Measurements from ENCODE around the gene WFDC5. TPM values are rescaled to one million over a fixed set of nuclear protein-coding genes. Genes with fewer than 3 reads are reported as not detected.
"Not testable (repeated sequence)": the region's sequence is repeated elsewhere in the genome, so short reads cannot be mapped to it uniquely, and the experiment has no call there.

WFDC5 gene
- total RNA-seq, result not detected in 2 replicates

- H3K27me3 ChIP-seq (ENCODE audit: insufficient read depth, low read length), result peaks cover 21% of the 10 kb centered on the region
- no peaks in the 10 kb centered on the region for H3K4me1 ChIP-seq (ENCODE audit: insufficient read depth, low read length)
- no peaks in the 10 kb centered on the region for H3K36me3 ChIP-seq (ENCODE audit: insufficient read depth, low read length)
- H3K4me2 ChIP-seq (ENCODE audit: insufficient read depth, low read length), result no peak within 1 kb of the TSS
- H3K27ac ChIP-seq (ENCODE audit: low read depth, low read length), result no peak within 1 kb of the TSS
- DNase-seq (ENCODE audit: insufficient read length, low spot score, missing footprints), result peak; percentile 61
- no peak within 1 kb of the TSS for H3K4me3 ChIP-seq (ENCODE audit: insufficient read depth, low read length)
- no peaks in the 10 kb centered on the region for H3K79me2 ChIP-seq (ENCODE audit: insufficient read depth, low read length)
- no peaks in the 10 kb centered on the region for H4K20me1 ChIP-seq (ENCODE audit: insufficient read depth, low read length)
- no peak within 1 kb of the TSS for H2AFZ ChIP-seq (ENCODE audit: low read length)
- H3K9me3 ChIP-seq (ENCODE audit: low read depth, low read length), result no peaks in the 10 kb centered on the region
- no peak for TF ChIP-seq CTCF (IDR thresholded peaks at IDR 0.05; ENCODE audit: extremely low read depth, low read depth, low read length)
These were observed at the start of gene WFDC5 for GRCh38 chr20:45114465-45115385. Gene WFDC5 (minus strand): TSS chr20:45115174. CDS start chr20:45115083, 91 bp downstream.

GRCh38 chr20:45163083-45163803 is 48.3 kb upstream of the WFDC5 start:
- Histone ChIP-seq H3K4me2 (ENCODE audit: insufficient read depth, low read length) (no peak overlapping the region), H3K9me3 (ENCODE audit: low read depth, low read length) (no peaks in the 10 kb centered on the region), H3K27ac (ENCODE audit: low read depth, low read length) (no peak overlapping the region), H3K79me2 (ENCODE audit: insufficient read depth, low read length) (no peaks in the 10 kb centered on the region), H2AFZ (ENCODE audit: low read length) (no peak overlapping the region), H3K4me3 (ENCODE audit: insufficient read depth, low read length) (no peak overlapping the region), H3K27me3 (ENCODE audit: insufficient read depth, low read length) (peaks cover 5% of the 10 kb centered on the region), H3K4me1 (ENCODE audit: insufficient read depth, low read length) (peaks cover 1% of the 10 kb centered on the region), H4K20me1 (ENCODE audit: insufficient read depth, low read length) (no peaks in the 10 kb centered on the region), H3K36me3 (ENCODE audit: insufficient read depth, low read length) (no peaks in the 10 kb centered on the region)
- DNase-seq (ENCODE audit: insufficient read length, low spot score, missing footprints), result no peak
- TF ChIP-seq CTCF (IDR thresholded peaks at IDR 0.05; ENCODE audit: extremely low read depth, low read depth, low read length), result no peak

GRCh38 chr20:45157962-45158361 is 43.0 kb upstream of the WFDC5 start:
- H3K27ac ChIP-seq (ENCODE audit: low read depth, low read length), result no peak overlapping the region
- peaks cover 9% of the 10 kb centered on the region for H3K4me1 ChIP-seq (ENCODE audit: insufficient read depth, low read length)
- H3K4me2 ChIP-seq (ENCODE audit: insufficient read depth, low read length), result peak overlapping the region; percentile 47
- H3K79me2 ChIP-seq (ENCODE audit: insufficient read depth, low read length), result no peaks in the 10 kb centered on the region
- H3K36me3 ChIP-seq (ENCODE audit: insufficient read depth, low read length), result no peaks in the 10 kb centered on the region
- H3K4me3 ChIP-seq (ENCODE audit: insufficient read depth, low read length), result no peak overlapping the region
- H3K9me3 ChIP-seq (ENCODE audit: low read depth, low read length), result no peaks in the 10 kb centered on the region
- H2AFZ ChIP-seq (ENCODE audit: low read length), result no peak overlapping the region
- H3K27me3 ChIP-seq (ENCODE audit: insufficient read depth, low read length), result peaks cover 4% of the 10 kb centered on the region
- DNase-seq (ENCODE audit: insufficient read length, low spot score, missing footprints), result peak; percentile 23
- TF ChIP-seq CTCF (IDR thresholded peaks at IDR 0.05; ENCODE audit: extremely low read depth, low read depth, low read length), result no peak
- no peaks in the 10 kb centered on the region for H4K20me1 ChIP-seq (ENCODE audit: insufficient read depth, low read length)

- H3K4me3 ChIP-seq (ENCODE audit: insufficient read depth, low read length), result no peak overlapping the region
- H2AFZ ChIP-seq (ENCODE audit: low read length), result no peak overlapping the region
- peaks cover 9% of the 10 kb centered on the region for H3K4me1 ChIP-seq (ENCODE audit: insufficient read depth, low read length)
- no peaks in the 10 kb centered on the region for H3K9me3 ChIP-seq (ENCODE audit: low read depth, low read length)
- H3K27me3 ChIP-seq (ENCODE audit: insufficient read depth, low read length), result peaks cover 4% of the 10 kb centered on the region
- no peak overlapping the region for H3K4me2 ChIP-seq (ENCODE audit: insufficient read depth, low read length)
- H3K79me2 ChIP-seq (ENCODE audit: insufficient read depth, low read length), result no peaks in the 10 kb centered on the region
- no peak for DNase-seq (ENCODE audit: insufficient read length, low spot score, missing footprints)
- no peak for TF ChIP-seq CTCF (IDR thresholded peaks at IDR 0.05; ENCODE audit: extremely low read depth, low read depth, low read length)
- no peak overlapping the region for H3K27ac ChIP-seq (ENCODE audit: low read depth, low read length)
- H3K36me3 ChIP-seq (ENCODE audit: insufficient read depth, low read length), result no peaks in the 10 kb centered on the region
- H4K20me1 ChIP-seq (ENCODE audit: insufficient read depth, low read length), result no peaks in the 10 kb centered on the region
These were observed 41.7 kb upstream of the WFDC5 start for GRCh38 chr20:45156713-45157112.

- H3K36me3 ChIP-seq (ENCODE audit: insufficient read depth, low read length); H3K27me3 ChIP-seq (ENCODE audit: insufficient read depth, low read length); DNase-seq (ENCODE audit: insufficient read length, low spot score, missing footprints); H4K20me1 ChIP-seq (ENCODE audit: insufficient read depth, low read length); H3K4me3 ChIP-seq (ENCODE audit: insufficient read depth, low read length); H3K9me3 ChIP-seq (ENCODE audit: low read depth, low read length); H3K79me2 ChIP-seq (ENCODE audit: insufficient read depth, low read length); H2AFZ ChIP-seq (ENCODE audit: low read length); H3K4me2 ChIP-seq (ENCODE audit: insufficient read depth, low read length); H3K27ac ChIP-seq (ENCODE audit: low read depth, low read length); H3K4me1 ChIP-seq (ENCODE audit: insufficient read depth, low read length): not testable (repeated sequence)
These were observed 39.8 kb upstream of the WFDC5 start for GRCh38 chr20:45154794-45155193.
